Transverse colon (tissue), 4 donors: Measurements from ENCODE around the gene GPC6.

Experiments
- CTCF ChIP-seq, 5 experiments: fragments of 200-600 bp in 3 of 5; fragments of 450-650 bp in 2 of 5; sonication (generic) in 3 of 5; IDR thresholded peaks; 1 replicate in 2 of 5; 2 replicates in 3 of 5; pipeline ENCODE4 v1.5.1; 2016 to 2017; ENCODE audit warnings: antibody characterized with exemption in 5 of 5, inconsistent platforms in 3 of 5, mild to moderate bottlenecking in 2 of 5, moderate library complexity in 1 of 5
- POLR2A ChIP-seq: fragments of 450-650 bp; IDR thresholded peaks from one replicate; pipeline ENCODE4 v1.6.1; 2016; ENCODE audit warnings: antibody characterized with exemption, mild to moderate bottlenecking, moderate library complexity
- POLR2AphosphoS5 ChIP-seq, 3 donors: sonication (generic); formaldehyde crosslinking; IDR thresholded peaks; one replicate each; pipeline ENCODE4 v1.6.1; 2016; ENCODE audit warnings: antibody characterized with exemption in 3 of 3

GRCh38 chr13:93256998-93257397, 30.4 kb downstream of the GPC6 start:
- no peak for TF ChIP-seq POLR2AphosphoS5 (IDR thresholded peaks at IDR 0.05)
- TF ChIP-seq CTCF (IDR thresholded peaks at IDR 0.05): no peak
- no peak for TF ChIP-seq POLR2A
